Measurements from ENCODE around the gene LAMA3. TPM values are rescaled to one million over a fixed set of nuclear protein-coding genes. Genes with fewer than 3 reads are reported as not detected.
A peak's percentile ranks its signal among the peaks of the same experiment; 100 is the strongest.

LAMA3 gene
- total RNA-seq, 1 experiment from 2014 or later, result 5.6 TPM

GRCh38 chr18:23827681-23828080, 138.4 kb downstream of the LAMA3 start:
- H3K9me3 ChIP-seq (ENCODE audit: control insufficient read depth in 1 of 2, insufficient read depth in 1 of 2, low read depth in 1 of 2, low read length in 2 of 2), result no peaks in the 10 kb centered on the region
- no peaks in the 10 kb centered on the region for H3K27me3 ChIP-seq (ENCODE audit: insufficient read depth, low read length)
- no peak overlapping the region for H3K27ac ChIP-seq (ENCODE audit: low read depth, low read length)
- no peaks in the 10 kb centered on the region for H3K9me2 ChIP-seq (ENCODE audit: insufficient read depth)
- H3K79me2 ChIP-seq (ENCODE audit: insufficient read depth, low read length), result no peaks in the 10 kb centered on the region
- TF ChIP-seq ATF3 (IDR thresholded peaks at IDR 0.05) (no peak), ELF1 (IDR thresholded peaks at IDR 0.05; ENCODE audit: borderline replicate concordance, low read depth) (no peak), EZH2phosphoT487 (IDR thresholded peaks at IDR 0.05; ENCODE audit: borderline replicate concordance) (no peak), EZH2 (IDR thresholded peaks at IDR 0.05) (no peak), SP1 (IDR thresholded peaks at IDR 0.05; ENCODE audit: low read depth) (no peak), MAX (IDR thresholded peaks at IDR 0.05) (no peak), FOSL1 (IDR thresholded peaks at IDR 0.05; ENCODE audit: low read depth) (no peak), EGR1 (IDR thresholded peaks at IDR 0.05; ENCODE audit: low read depth) (no peak), POLR2A (IDR thresholded peaks at IDR 0.05; ENCODE audit: borderline replicate concordance, extremely low read depth, insufficient read depth, insufficient read length) (no peak), ZNF274 (IDR thresholded peaks at IDR 0.05; ENCODE audit: low read depth, low read length) (no peak), POLR2AphosphoS5 (IDR thresholded peaks at IDR 0.05; ENCODE audit: low read depth, low read length) (no peak)
- intact Hi-C loops (cut with micrococcal nuclease), result no loop called here
- DNase-seq (ENCODE audit: low read depth, low spot score) (no peak), ATAC-seq (no peak)
- no TSS peak for BruUV-seq (replicated peaks)
- H4K20me1 ChIP-seq (ENCODE audit: insufficient read depth), result no peaks in the 10 kb centered on the region
- ChIA-PET POLR2A (no interaction called here), CTCF (no interaction called here), RAD21 (ENCODE audit: low non-redundant PET in 1 of 2, low total read pairs in 2 of 2, uncharacterized antibody in 2 of 2, unreplicated experiment in 2 of 2) (no interaction called here)
- no peak overlapping the region for H2AFZ ChIP-seq (ENCODE audit: low read depth, low read length, poor library complexity, severe bottlenecking)
- no peak overlapping the region for H3K4me2 ChIP-seq (ENCODE audit: low read length)
- no peak overlapping the region for H3K4me3 ChIP-seq (replicated peaks in 1 of 2; ENCODE audit: low read depth in 1 of 2, low read length in 2 of 2)
- H3K36me3 ChIP-seq (ENCODE audit: control insufficient read depth in 1 of 2, insufficient read depth in 2 of 2, low read length in 2 of 2), result no peaks in the 10 kb centered on the region
- peaks cover 2 to 14% of the 10 kb centered on the region in 2 experiments; a peak in 3 of 4 replicates for H3K4me1 ChIP-seq (ENCODE audit: control insufficient read depth in 1 of 2, insufficient read depth in 2 of 2, low read length in 2 of 2)
- no peak overlapping the region for H3K9ac ChIP-seq (ENCODE audit: low read length)

GRCh38 chr18:23828426-23828825, 139.2 kb downstream of the LAMA3 start:
- Histone ChIP-seq H3K27ac (ENCODE audit: low read depth, low read length) (no peak overlapping the region), H3K79me2 (ENCODE audit: insufficient read depth, low read length) (no peaks in the 10 kb centered on the region), H3K9ac (ENCODE audit: low read length) (no peak overlapping the region), H2AFZ (ENCODE audit: low read depth, low read length, poor library complexity, severe bottlenecking) (no peak overlapping the region), H3K9me3 (ENCODE audit: control insufficient read depth in 1 of 2, insufficient read depth in 1 of 2, low read depth in 1 of 2, low read length in 2 of 2) (no peaks in the 10 kb centered on the region), H4K20me1 (ENCODE audit: insufficient read depth) (no peaks in the 10 kb centered on the region), H3K4me2 (ENCODE audit: low read length) (peak overlapping the region; percentile 37), H3K9me2 (ENCODE audit: insufficient read depth) (no peaks in the 10 kb centered on the region), H3K27me3 (ENCODE audit: insufficient read depth, low read length) (no peaks in the 10 kb centered on the region), H3K36me3 (ENCODE audit: control insufficient read depth in 1 of 2, insufficient read depth in 2 of 2, low read length in 2 of 2) (no peaks in the 10 kb centered on the region), H3K4me3 (replicated peaks in 1 of 2; ENCODE audit: low read depth in 1 of 2, low read length in 2 of 2) (no peak overlapping the region), H3K4me1 (ENCODE audit: control insufficient read depth in 1 of 2, insufficient read depth in 2 of 2, low read length in 2 of 2) (peaks cover 2 to 14% of the 10 kb centered on the region in 2 experiments; a peak in 3 of 4 replicates)
- TF ChIP-seq SP1 (IDR thresholded peaks at IDR 0.05; ENCODE audit: low read depth) (peak; percentile 38; the same call in 1 of the 2 replicates), CBX3 (IDR thresholded peaks at IDR 0.05; ENCODE audit: low read depth) (peak; percentile 51; the same call in 1 of the 2 replicates), ELF1 (IDR thresholded peaks at IDR 0.05; ENCODE audit: borderline replicate concordance, low read depth) (peak; percentile 15; the same call in 1 of the 2 replicates), EZH2 (IDR thresholded peaks at IDR 0.05) (no peak), FOSL1 (IDR thresholded peaks at IDR 0.05; ENCODE audit: low read depth) (peak; percentile 67), JUND (IDR thresholded peaks at IDR 0.05) (peak; percentile 76)
- ChIA-PET RAD21 (ENCODE audit: low non-redundant PET in 1 of 2, low total read pairs in 2 of 2, uncharacterized antibody in 2 of 2, unreplicated experiment in 2 of 2) (no interaction called here), POLR2A (no interaction called here), CTCF (no interaction called here)
- DNase-seq (ENCODE audit: low read depth, low spot score) (peak; percentile 67), ATAC-seq (peak; percentile 95)
- no TSS peak for BruUV-seq (replicated peaks)
- intact Hi-C loops (cut with micrococcal nuclease), result no loop called here

All from HCT116 (cell line).